ENCODE data around the gene TRIM71.

DNA sequence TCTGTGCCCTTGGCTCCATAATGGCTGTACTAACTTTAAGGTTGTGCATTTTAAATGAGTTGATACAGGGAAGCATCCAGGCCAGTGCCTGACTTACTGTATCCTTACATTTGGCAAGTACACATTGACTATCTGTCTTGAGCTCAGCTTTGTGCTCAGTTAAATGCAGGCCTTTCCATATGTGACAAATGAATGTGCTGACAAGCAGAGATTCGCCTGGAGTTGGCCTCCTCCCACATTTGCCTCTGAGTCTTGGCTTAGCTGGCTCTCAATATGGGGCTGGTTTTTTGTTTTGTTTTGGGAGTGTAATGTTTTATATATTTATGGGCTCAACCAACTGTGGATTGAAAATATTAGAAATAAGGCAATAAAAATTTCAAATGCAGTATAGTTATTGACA, 29.7 kb downstream of the TRIM71 start:
- TF ChIP-seq CTCF (IDR thresholded peaks at IDR 0.05) (no peak), EP300 (IDR thresholded peaks at IDR 0.05) (no peak)
